ENCODE data around the gene ACER2.

DNA sequence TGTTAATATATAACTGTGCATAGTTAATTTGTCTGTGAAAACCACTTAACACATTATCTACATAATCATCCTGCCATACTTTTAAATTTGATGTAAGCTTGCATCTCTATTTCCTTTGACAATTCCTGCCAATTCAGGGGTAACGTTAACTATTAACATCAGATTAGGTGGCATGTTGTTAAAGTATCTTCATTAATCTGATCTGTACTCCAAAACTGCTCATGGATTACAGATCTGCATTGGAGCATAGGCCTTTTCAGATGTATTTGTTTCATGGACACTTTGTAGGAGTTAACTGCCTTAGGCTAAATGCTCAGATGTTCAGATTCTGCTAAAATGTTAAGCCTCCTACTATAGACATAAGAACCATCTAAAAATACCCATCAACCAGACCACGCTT, 31.9 kb upstream of the ACER2 start:
- no peak for TF ChIP-seq SUZ12 (IDR thresholded peaks at IDR 0.05; ENCODE audit: extremely low read depth, insufficient read depth, insufficient read length)
- no peak for TF ChIP-seq YY1 (IDR thresholded peaks at IDR 0.05; ENCODE audit: insufficient read depth, insufficient read length)
- TF ChIP-seq ZNF274 (IDR thresholded peaks at IDR 0.05; ENCODE audit: low read depth, low read length), result no peak

Data from NT2/D1 (cell line).